AG09309 (cell line): ENCODE measurements around the gene PRKCQ.
A peak's percentile ranks its signal among the peaks of the same experiment; 100 is the strongest.
"Not testable (repeated sequence)": the region's sequence is repeated elsewhere in the genome, so short reads cannot be mapped to it uniquely, and the experiment has no call there.

Experiments used
- DNase-seq: peaks from one replicate; pipeline ENCODE4 v3.0.0-alpha.2; 2010; ENCODE audit warnings: low read depth
- H3K4me3 ChIP-seq: 2 replicates; pipeline ENCODE4 v1.5.1; 2011; ENCODE audit warnings: mild to moderate bottlenecking, low read depth, low read length, moderate library complexity; ENCODE audit not compliant: control insufficient read depth
- TF ChIP-seq, protein P1 (sequence below): IDR thresholded peaks from 2 replicates; pipeline ENCODE4 v1.5.1; 2011; ENCODE audit warnings: mild to moderate bottlenecking, low read depth, low read length, inconsistent platforms; ENCODE audit not compliant: insufficient read depth, control insufficient read depth; ENCODE audit errors: missing control alignments

The PRKCQ gene

GRCh38 chr10:6581778-6582228 is 1.7 kb upstream of the PRKCQ start:
- TF ChIP-seq, protein P1, sequence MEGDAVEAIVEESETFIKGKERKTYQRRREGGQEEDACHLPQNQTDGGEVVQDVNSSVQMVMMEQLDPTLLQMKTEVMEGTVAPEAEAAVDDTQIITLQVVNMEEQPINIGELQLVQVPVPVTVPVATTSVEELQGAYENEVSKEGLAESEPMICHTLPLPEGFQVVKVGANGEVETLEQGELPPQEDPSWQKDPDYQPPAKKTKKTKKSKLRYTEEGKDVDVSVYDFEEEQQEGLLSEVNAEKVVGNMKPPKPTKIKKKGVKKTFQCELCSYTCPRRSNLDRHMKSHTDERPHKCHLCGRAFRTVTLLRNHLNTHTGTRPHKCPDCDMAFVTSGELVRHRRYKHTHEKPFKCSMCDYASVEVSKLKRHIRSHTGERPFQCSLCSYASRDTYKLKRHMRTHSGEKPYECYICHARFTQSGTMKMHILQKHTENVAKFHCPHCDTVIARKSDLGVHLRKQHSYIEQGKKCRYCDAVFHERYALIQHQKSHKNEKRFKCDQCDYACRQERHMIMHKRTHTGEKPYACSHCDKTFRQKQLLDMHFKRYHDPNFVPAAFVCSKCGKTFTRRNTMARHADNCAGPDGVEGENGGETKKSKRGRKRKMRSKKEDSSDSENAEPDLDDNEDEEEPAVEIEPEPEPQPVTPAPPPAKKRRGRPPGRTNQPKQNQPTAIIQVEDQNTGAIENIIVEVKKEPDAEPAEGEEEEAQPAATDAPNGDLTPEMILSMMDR: no peak
- H3K4me3 ChIP-seq: no peak overlapping the region
- DNase-seq: no peak

- H3K4me3 ChIP-seq, DNase-seq: not testable (repeated sequence)
Measured at GRCh38 chr10:6581223-6581622, 1.1 kb upstream of the PRKCQ start.

- peak overlapping the region; percentile 35 for H3K4me3 ChIP-seq
- TF ChIP-seq, protein P1: peak; percentile 45
- no peak for DNase-seq
Measured at GRCh38 chr10:6580279-6581029, 378 bp upstream of the PRKCQ start.

DNA sequence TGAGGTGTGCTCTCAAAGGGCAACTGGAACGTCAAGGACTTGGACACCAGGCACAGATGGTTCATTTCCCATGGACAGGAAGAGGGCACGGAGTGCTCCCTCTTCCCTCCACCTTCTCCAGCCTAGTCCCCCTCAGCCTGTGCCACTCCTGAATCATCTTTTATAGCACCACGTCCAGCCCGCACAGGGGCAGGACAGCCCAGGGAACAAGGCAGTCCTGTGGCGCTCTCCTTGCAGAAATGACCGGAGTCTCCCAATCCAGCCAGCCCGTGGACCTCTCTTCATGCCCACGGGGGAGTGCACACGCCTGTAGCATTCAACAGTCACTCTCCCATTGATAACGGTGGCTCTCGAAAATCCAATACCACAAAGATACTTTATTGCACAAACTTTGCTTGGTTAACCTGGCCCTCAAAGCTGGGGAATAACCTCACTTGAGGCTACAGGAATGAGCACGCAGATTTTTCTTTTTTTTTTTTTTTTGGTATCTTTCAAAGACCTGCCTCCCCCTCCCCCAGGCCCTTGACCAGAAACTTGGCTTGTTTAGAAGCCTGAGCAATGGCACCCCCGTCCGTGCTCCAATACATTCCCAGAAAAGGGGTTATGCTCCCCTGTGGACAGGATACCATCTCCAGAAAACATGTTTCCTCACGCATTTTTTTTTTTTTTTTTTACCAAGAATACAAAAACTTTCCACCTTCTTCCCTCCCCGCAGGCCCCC is 733 bp downstream of the PRKCQ start:
- H3K4me3 ChIP-seq: no peak overlapping the region
- TF ChIP-seq, protein P1: no peak
- DNase-seq: no peak

- no peak for DNase-seq
- TF ChIP-seq, protein P1: no peak
- H3K4me3 ChIP-seq: no peak overlapping the region
Measured at GRCh38 chr10:6578795-6579182, 1.3 kb downstream of the PRKCQ start.

- TF ChIP-seq, protein P1: no peak
- DNase-seq: no peak
- no peak overlapping the region for H3K4me3 ChIP-seq
Measured at GRCh38 chr10:6578251-6578771, 1.8 kb downstream of the PRKCQ start.

GRCh38 chr10:6576326-6576725 is 3.8 kb downstream of the PRKCQ start:
- no peak overlapping the region for H3K4me3 ChIP-seq
- no peak for DNase-seq
- TF ChIP-seq, protein P1: no peak
